Smooth muscle cell of bladder (primary cell): ENCODE results near the gene PNP. TPM values are rescaled to one million over a fixed set of nuclear protein-coding genes. Genes with fewer than 3 reads are reported as not detected.

Experiments
- total RNA-seq: library from RNA; depleted of rRNA; stranded (reverse); fragments of >200 nt; gene quantifications from 2 replicates; pipeline ENCODE4 v1.2.3, GENCODE V29; 2014

Gene PNP
- 11.4 and 14.3 TPM in 2 replicates for total RNA-seq

DNA sequence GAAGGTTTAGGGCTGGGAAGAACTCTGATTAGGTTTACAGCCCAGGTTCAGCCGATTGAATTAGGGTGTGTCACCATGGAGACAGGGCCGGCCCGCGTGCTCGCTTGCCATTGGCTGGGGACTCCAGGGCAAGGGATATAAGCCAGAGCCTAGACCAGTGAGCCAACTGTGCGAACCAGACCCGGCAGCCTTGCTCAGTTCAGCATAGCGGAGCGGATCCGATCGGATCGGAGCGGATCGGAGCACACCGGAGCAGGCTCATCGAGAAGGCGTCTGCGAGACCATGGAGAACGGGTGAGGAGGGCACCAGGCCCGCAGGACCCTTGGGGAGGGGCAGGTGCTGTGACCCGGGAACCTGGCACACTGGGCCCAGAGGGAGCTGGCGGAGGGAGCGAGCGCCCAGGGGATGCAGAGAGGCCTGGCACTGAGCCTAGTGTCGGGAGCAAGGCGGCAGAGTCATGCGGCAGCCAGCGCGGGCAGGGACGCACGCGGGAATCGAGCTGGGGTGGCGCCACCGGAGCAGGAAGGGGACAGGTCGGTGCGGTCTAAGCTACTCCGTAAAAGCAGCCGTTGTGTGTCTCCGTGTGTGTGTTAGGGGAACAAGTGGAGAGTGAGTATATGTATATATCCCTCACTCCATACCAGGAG lies at the start of gene PNP:
TSS of gene PNP (plus strand) at position 165 of the 648 bp plus-strand sequence. CDS start at position 284, 119 bp downstream.

DNA sequence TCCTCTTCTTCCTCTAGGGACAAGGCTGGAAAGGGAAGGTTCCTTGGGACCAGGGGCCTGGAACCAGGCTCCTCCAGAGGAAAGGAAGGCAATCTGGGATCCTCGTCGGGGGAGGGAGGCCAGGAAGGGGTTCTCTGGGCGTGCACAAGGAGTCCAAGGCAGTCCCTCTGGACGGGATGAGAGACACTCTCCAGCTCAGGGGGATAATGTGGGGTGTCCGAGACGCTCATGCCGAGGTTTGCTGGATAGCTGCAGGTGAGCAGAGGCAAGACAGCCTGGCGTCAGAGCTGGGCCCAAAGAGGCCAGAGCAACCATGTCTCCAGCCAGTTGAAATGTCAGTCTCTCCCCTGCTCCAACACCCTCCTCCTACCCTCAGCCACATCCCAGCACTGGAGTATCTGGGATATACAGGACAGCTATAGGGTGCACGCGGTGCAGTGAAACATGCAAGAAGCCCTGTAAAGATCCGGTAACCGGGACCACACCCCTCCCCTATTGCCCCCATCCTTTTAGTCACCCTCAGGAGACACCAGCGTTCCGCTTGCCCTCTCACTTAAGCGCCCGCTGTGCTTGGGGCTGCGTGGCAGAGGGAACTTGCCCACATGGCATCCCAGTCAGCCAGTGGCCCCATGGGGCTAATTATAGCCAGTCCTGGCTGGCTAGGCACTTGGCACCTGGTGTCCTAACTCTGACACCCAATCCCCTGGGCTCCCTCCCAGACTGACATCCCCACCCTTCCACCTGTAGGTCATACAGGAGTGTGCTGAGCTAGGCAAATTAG lies 33.4 kb upstream of the PNP start, which contains the start of gene KLHL33:
TSS of gene KLHL33 (minus strand) at position 585 of the 781 bp plus-strand sequence. CDS start at position 230, 355 bp downstream.

GRCh38 chr14:20454516-20455354 lies 14.5 kb upstream of the PNP start, which contains the start of the genes APEX1 and OSGEP:
TSS of gene APEX1 (plus strand) at chr14:20455226. CDS start at chr14:20455646, 420 bp downstream.
TSS of gene OSGEP (minus strand) at chr14:20454812. CDS start at chr14:20454683, 129 bp downstream.

DNA sequence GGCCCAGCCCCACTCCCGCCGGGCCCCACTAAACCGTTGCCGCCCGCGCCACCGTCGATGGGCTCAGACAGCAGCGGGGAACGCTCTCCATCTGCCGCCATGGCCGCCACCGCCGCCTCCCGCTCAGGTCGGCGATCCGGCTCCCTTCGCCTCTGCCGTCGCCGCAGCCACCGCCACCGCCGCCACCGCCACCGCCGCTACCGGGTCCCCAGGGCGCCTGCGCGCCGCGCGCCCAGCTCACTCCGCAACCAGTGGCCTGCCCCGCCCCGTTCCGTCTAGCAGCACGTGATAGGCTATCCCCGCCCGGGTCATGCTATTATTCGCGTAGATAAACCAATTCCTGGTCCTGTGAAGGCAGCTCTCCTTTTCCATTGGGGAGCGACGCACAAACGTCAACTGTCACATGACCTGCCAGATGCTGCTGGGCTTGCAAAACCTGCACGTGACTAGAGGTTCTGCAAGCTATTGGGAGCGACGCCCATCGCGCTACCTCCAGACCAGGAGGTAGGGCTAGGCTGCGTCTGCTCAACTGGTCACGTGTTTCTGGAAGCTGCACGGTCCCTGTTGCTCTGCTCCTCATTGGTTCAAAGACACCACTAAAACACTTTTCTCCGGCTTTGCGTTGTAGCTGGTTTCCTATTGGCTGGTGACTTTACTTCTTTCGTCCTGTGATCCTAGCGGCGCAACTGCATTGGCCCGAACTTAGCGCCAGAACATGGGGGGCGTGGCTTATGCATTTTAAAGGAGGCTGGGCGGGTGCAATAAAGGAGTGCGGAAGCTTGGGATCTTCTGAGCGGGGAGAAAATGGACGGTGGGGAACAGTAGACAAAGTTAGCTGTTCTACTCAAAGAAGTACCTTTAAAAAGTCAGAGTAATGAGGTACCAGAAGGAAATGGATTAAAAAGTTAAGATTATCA lies 7.7 kb upstream of the PNP start, which contains the start of gene PIP4P1:
TSS of gene PIP4P1 (minus strand) at position 210 of the 917 bp plus-strand sequence. CDS start at position 101, 109 bp downstream.

Other genes with a start within 250 kb of the PNP start
- not detected in 2 replicates for gene OR11H6, start 245.7 kb upstream of the PNP start, total RNA-seq
- gene OR11H7, start 240.4 kb upstream of the PNP start, total RNA-seq = not detected in 2 replicates
- gene OR11H4, start 230.1 kb upstream of the PNP start, total RNA-seq = not detected in 2 replicates
- 19.3 and 21.0 TPM in 2 replicates for gene TTC5, start 163.5 kb upstream of the PNP start, total RNA-seq
- 49.9 and 51.5 TPM in 2 replicates for gene CCNB1IP1, start 136.1 kb upstream of the PNP start, total RNA-seq
- 4.3 and 5.6 TPM in 2 replicates for gene PARP2, start 125.8 kb upstream of the PNP start, total RNA-seq
- gene TEP1, start 55.9 kb upstream of the PNP start, total RNA-seq = 10.0 and 16.0 TPM in 2 replicates
- gene KLHL33, start 33.2 kb upstream of the PNP start, total RNA-seq = 0.14 and 0.18 TPM in 2 replicates
- gene OSGEP, start 14.6 kb upstream of the PNP start, total RNA-seq = 23.1 and 25.9 TPM in 2 replicates
- gene APEX1, start 14.2 kb upstream of the PNP start, total RNA-seq = 58.3 and 88.6 TPM in 2 replicates
- 21.6 and 23.3 TPM in 2 replicates for gene PIP4P1, start 8.0 kb upstream of the PNP start, total RNA-seq
- 0.09 TPM in 1 of 2 replicates, not detected in the other for gene RNASE10, start 36.1 kb downstream of the PNP start, total RNA-seq
- gene RNASE9, start 91.6 kb downstream of the PNP start, total RNA-seq = not detected in 2 replicates
- gene RNASE11, start 118.6 kb downstream of the PNP start, total RNA-seq = not detected in 2 replicates
- gene RNASE12, start 122.0 kb downstream of the PNP start, total RNA-seq = not detected in 2 replicates
- not detected in 2 replicates for gene OR6S1, start 172.3 kb downstream of the PNP start, total RNA-seq
- gene RNASE4, start 215.2 kb downstream of the PNP start, total RNA-seq = 14.4 and 29.1 TPM in 2 replicates
- gene ANG, start 219.4 kb downstream of the PNP start, total RNA-seq = 5.1 and 10.4 TPM in 2 replicates